OCI-LY1 (cell line): ENCODE results near the gene PLEKHF1.

Experiments
- CTCF ChIP-seq: fragments of 200-600 bp; sonication (generic), shearing (Covaris generic); IDR thresholded peaks from 2 replicates; pipeline ENCODE4 v1.5.1; 2017; ENCODE audit warnings: mild to moderate bottlenecking, antibody characterized with exemption, low read length, moderate library complexity, mixed read lengths
- EZH2 ChIP-seq: fragments of 200-600 bp; sonication (generic), shearing (Covaris generic); IDR thresholded peaks from 2 replicates; pipeline ENCODE4 v1.8.0; 2017; ENCODE audit warnings: borderline replicate concordance, mixed run types, mild to moderate bottlenecking, antibody characterized with exemption, low read length, moderate library complexity, mixed read lengths

GRCh38 chr19:29711584-29712132 lies 46.4 kb downstream of the PLEKHF1 start:
- TF ChIP-seq CTCF (no peak), EZH2 (no peak)
